Endometrium (tissue), 2 donors: ENCODE results near the gene CXorf65.

Source experiments
- FAIRE-seq: peaks from 2 replicates; lab custom pipeline; 2012; peaks lifted over from hg19 to GRCh38; lab: Jason Lieb, UNC
- donor health status: control.
- donor health status: control.

Gene CXorf65

GRCh38 chrX:71106427-71106826, at the start of gene CXorf65:
TSS of gene CXorf65 (minus strand) at chrX:71106740. CDS start at chrX:71106556, 184 bp downstream.
- no peak for FAIRE-seq

GRCh38 chrX:71154641-71155040, 48.1 kb upstream of the CXorf65 start:
- no peak for FAIRE-seq

- FAIRE-seq, result no peak
Observed at GRCh38 chrX:71154196-71154595, 47.7 kb upstream of the CXorf65 start.

GRCh38 chrX:71151366-71151765, 44.8 kb upstream of the CXorf65 start:
- no peak for FAIRE-seq

GRCh38 chrX:71148278-71148663, 41.7 kb upstream of the CXorf65 start:
- FAIRE-seq, result no peak

GRCh38 chrX:71147496-71148277, 41.1 kb upstream of the CXorf65 start:
- no peak for FAIRE-seq

- FAIRE-seq, result no peak
Observed at GRCh38 chrX:71144651-71145050, 38.1 kb upstream of the CXorf65 start, which contains the start of gene NLGN3. TSS of gene NLGN3 (plus strand) at chrX:71144841. CDS start at chrX:71147750, 2,909 bp downstream.

GRCh38 chrX:71143508-71143907, 37.0 kb upstream of the CXorf65 start:
- FAIRE-seq, result no peak

- FAIRE-seq, result no peak
Observed at GRCh38 chrX:71140440-71140839, 33.9 kb upstream of the CXorf65 start.

GRCh38 chrX:71131510-71131909, 25.0 kb upstream of the CXorf65 start:
- FAIRE-seq, result no peak

- no peak for FAIRE-seq
Observed at GRCh38 chrX:71128915-71129765, 22.6 kb upstream of the CXorf65 start.

- no peak for FAIRE-seq
Observed at GRCh38 chrX:71128166-71128833, 21.8 kb upstream of the CXorf65 start.

GRCh38 chrX:71118985-71119535, 12.5 kb upstream of the CXorf65 start:
- no peak for FAIRE-seq

GRCh38 chrX:71118032-71118984, 11.8 kb upstream of the CXorf65 start, which contains the start of gene MED12:
TSS of gene MED12 (plus strand) at chrX:71118596. CDS start at chrX:71118755, 159 bp downstream.
- no peak for FAIRE-seq

- FAIRE-seq, result no peak
Observed at GRCh38 chrX:71117358-71117757, 10.8 kb upstream of the CXorf65 start.

GRCh38 chrX:71111921-71112431, 5.4 kb upstream of the CXorf65 start:
- no peak for FAIRE-seq

- FAIRE-seq, result no peak
Observed at GRCh38 chrX:71111141-71111843, 4.8 kb upstream of the CXorf65 start, which contains the start of gene IL2RG. TSS of gene IL2RG (minus strand) at chrX:71111577. CDS start at chrX:71111539, 38 bp downstream.

- FAIRE-seq, result no peak
Observed at GRCh38 chrX:71109051-71109450, 2.5 kb upstream of the CXorf65 start.

GRCh38 chrX:71107762-71108360, 1.3 kb upstream of the CXorf65 start:
- FAIRE-seq, result no peak

- FAIRE-seq, result no peak
Observed at GRCh38 chrX:71107245-71107644, 705 bp upstream of the CXorf65 start.
